ENCODE results near the gene SRC. TPM values are rescaled to one million over a fixed set of nuclear protein-coding genes. Genes with fewer than 3 reads are reported as not detected.

The SRC gene
- total RNA-seq, 1 experiment from 2014 or later: 55.6 TPM

DNA sequence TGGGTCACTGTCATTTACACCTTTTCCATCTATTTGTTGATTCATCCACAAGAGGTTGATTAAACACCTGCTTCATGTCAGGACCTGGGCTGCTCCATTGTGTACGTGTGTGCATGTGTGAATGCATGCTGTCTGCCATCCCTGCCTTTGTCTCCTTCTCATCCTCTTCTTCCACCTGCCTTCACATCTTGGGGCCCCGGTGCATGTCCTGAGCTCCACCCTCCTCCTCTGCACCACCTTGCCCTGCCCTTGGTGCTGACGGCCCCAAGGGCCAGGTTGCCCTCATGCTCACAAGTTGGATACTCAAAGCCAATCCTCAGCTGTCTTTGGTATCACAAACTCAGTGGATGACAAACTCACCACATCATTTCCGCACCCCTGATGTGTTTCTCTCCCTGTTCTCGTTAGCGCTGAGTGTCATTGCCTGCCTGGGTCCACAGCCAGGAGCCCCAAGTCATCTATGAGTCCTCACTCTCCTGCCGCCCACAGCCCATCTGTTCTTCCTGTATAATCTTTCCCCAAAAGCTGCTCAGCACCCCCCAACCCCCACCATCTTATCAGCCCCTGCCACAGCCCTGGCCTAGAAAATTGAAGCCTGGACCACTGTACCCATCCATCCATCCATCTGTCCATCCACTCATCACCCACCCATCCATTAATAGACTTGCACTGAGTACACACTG is 85.0 kb downstream of the SRC start:
- TF ChIP-seq, protein P1, sequence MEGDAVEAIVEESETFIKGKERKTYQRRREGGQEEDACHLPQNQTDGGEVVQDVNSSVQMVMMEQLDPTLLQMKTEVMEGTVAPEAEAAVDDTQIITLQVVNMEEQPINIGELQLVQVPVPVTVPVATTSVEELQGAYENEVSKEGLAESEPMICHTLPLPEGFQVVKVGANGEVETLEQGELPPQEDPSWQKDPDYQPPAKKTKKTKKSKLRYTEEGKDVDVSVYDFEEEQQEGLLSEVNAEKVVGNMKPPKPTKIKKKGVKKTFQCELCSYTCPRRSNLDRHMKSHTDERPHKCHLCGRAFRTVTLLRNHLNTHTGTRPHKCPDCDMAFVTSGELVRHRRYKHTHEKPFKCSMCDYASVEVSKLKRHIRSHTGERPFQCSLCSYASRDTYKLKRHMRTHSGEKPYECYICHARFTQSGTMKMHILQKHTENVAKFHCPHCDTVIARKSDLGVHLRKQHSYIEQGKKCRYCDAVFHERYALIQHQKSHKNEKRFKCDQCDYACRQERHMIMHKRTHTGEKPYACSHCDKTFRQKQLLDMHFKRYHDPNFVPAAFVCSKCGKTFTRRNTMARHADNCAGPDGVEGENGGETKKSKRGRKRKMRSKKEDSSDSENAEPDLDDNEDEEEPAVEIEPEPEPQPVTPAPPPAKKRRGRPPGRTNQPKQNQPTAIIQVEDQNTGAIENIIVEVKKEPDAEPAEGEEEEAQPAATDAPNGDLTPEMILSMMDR (conservative IDR thresholded peaks at IDR 0.05; ENCODE audit: low read depth, low read length): no peak
- no peak for TF ChIP-seq EZH2phosphoT487 (IDR thresholded peaks at IDR 0.05; ENCODE audit: borderline replicate concordance, low read length)
- TF ChIP-seq EZH2 (IDR thresholded peaks at IDR 0.05; ENCODE audit: low read length, unreplicated experiment): no peak
- H3K9me2 ChIP-seq (replicated peaks; ENCODE audit: low read length): no peaks in the 10 kb centered on the region
- intact Hi-C loops (cut with micrococcal nuclease): no loop called here
- ATAC-seq (no peak), DNase-seq (no peak)
- H3K4me3 ChIP-seq (ENCODE audit: low read length): no peak overlapping the region
- no peaks in the 10 kb centered on the region for H3K4me1 ChIP-seq (ENCODE audit: insufficient read depth, low read length)
- no peaks in the 10 kb centered on the region for H3F3A ChIP-seq (ENCODE audit: low read length, unreplicated experiment)
- no peak overlapping the region for H3K27ac ChIP-seq (ENCODE audit: low read length)
- POLR2A ChIA-PET (ENCODE audit: unreplicated experiment): no interaction called here
- no peaks in the 10 kb centered on the region for H3K79me2 ChIP-seq (ENCODE audit: low read length)
- no peaks in the 10 kb centered on the region for H3K36me3 ChIP-seq (ENCODE audit: low read depth, low read length)
- H4K20me1 ChIP-seq (ENCODE audit: low read length): no peaks in the 10 kb centered on the region
- no peak overlapping the region for H3K9ac ChIP-seq (ENCODE audit: low read length)
- CTCF ChIA-PET: no interaction called here
- peaks cover 56% of the 10 kb centered on the region for H3K27me3 ChIP-seq (ENCODE audit: low read length)
- no TSS peak for BruUV-seq (replicated peaks)
- no peak overlapping the region for H3K4me2 ChIP-seq (ENCODE audit: low read length)
- H2AFZ ChIP-seq (ENCODE audit: low read length): no peak overlapping the region
- H3K9me3 ChIP-seq (ENCODE audit: low read length): no peaks in the 10 kb centered on the region

DNA sequence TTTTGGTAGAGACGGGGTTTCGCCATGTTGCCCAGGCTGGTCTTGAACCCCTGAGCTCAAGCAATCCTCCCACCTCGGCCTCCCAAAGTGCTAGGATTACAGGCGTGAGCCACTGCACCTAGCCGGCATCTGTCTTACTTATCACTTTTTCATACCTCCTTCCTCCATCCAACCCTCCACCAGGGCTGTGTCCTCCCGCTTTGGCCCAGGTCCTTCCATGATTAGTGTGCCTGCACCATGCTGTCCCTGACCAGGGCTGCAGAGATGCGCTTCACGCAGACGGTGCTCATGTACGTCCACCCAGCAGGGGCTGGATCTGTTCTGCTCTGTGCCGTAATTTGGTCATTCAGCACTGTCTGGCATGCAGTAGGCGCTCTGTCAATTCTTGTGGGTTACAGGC is 85.8 kb downstream of the SRC start:
- Histone ChIP-seq H3K9me2 (replicated peaks; ENCODE audit: low read length) (no peaks in the 10 kb centered on the region), H3K4me1 (ENCODE audit: insufficient read depth, low read length) (no peaks in the 10 kb centered on the region), H3K36me3 (ENCODE audit: low read depth, low read length) (no peaks in the 10 kb centered on the region), H3K27me3 (ENCODE audit: low read length) (peaks cover 47% of the 10 kb centered on the region), H3K27ac (ENCODE audit: low read length) (no peak overlapping the region), H2AFZ (ENCODE audit: low read length) (no peak overlapping the region), H3F3A (ENCODE audit: low read length, unreplicated experiment) (no peaks in the 10 kb centered on the region), H4K20me1 (ENCODE audit: low read length) (no peaks in the 10 kb centered on the region), H3K79me2 (ENCODE audit: low read length) (no peaks in the 10 kb centered on the region), H3K9me3 (ENCODE audit: low read length) (no peaks in the 10 kb centered on the region), H3K4me3 (ENCODE audit: low read length) (no peak overlapping the region), H3K4me2 (ENCODE audit: low read length) (no peak overlapping the region), H3K9ac (ENCODE audit: low read length) (no peak overlapping the region)
- ChIA-PET POLR2A (ENCODE audit: unreplicated experiment) (no interaction called here), CTCF (no interaction called here)
- no peak for TF ChIP-seq EZH2phosphoT487 (IDR thresholded peaks at IDR 0.05; ENCODE audit: borderline replicate concordance, low read length)
- no TSS peak for BruUV-seq (replicated peaks)
- DNase-seq: no peak
- intact Hi-C loops (cut with micrococcal nuclease): no loop called here
- ATAC-seq: no peak

DNA sequence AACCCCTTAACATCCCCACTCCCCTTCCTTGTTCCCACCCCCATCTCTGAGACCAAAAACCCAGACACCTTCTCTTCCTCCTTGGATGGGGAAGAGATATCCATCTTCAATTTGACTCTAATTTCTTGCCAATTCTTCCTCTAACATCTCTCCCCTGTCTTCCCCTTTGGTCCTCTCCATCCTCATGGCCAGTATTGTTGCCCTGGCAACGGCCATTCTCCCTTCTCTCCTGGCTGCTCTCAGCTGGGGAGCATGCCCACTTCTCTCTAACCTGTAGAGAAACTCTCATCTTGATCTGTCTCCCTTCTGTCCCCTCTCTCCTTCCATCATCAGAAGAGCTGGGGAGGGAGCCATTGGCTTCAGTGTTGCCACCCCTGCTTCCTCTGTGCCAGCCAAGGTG is 86.7 kb downstream of the SRC start:
- no peak for TF ChIP-seq EZH2phosphoT487 (IDR thresholded peaks at IDR 0.05; ENCODE audit: borderline replicate concordance, low read length)
- Histone ChIP-seq H3K9ac (ENCODE audit: low read length) (no peak overlapping the region), H3K9me2 (replicated peaks; ENCODE audit: low read length) (no peaks in the 10 kb centered on the region), H3K4me2 (ENCODE audit: low read length) (no peak overlapping the region), H2AFZ (ENCODE audit: low read length) (no peak overlapping the region), H3K9me3 (ENCODE audit: low read length) (no peaks in the 10 kb centered on the region), H3K27me3 (ENCODE audit: low read length) (peaks cover 42% of the 10 kb centered on the region), H3K79me2 (ENCODE audit: low read length) (no peaks in the 10 kb centered on the region), H3K27ac (ENCODE audit: low read length) (no peak overlapping the region), H3K4me1 (ENCODE audit: insufficient read depth, low read length) (no peaks in the 10 kb centered on the region), H3K4me3 (ENCODE audit: low read length) (no peak overlapping the region), H3F3A (ENCODE audit: low read length, unreplicated experiment) (no peaks in the 10 kb centered on the region), H3K36me3 (ENCODE audit: low read depth, low read length) (no peaks in the 10 kb centered on the region), H4K20me1 (ENCODE audit: low read length) (no peaks in the 10 kb centered on the region)
- ATAC-seq (no peak), DNase-seq (no peak)
- intact Hi-C loops (cut with micrococcal nuclease): no loop called here
- POLR2A ChIA-PET (ENCODE audit: unreplicated experiment): no interaction called here
- BruUV-seq (replicated peaks): no TSS peak
- CTCF ChIA-PET: no interaction called here

DNA sequence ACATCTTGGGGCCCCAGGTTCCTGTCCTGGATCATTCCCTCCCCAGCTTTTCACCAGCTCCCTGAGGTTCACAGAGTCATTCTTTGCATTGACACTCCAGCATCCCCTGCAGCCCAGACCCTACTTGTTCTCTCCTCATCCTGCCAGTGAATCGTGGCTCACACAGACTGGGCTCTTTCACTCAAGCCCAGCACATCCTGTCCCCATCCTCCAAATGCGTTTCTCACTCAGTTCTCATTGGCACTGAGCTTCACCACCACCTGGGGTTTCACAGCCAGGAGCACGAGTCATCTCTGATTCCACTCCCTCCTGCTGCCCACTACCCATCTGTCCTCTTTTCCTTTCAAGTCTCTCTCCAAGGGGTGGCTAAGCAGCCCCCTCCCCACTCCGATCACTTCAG is 89.7 kb downstream of the SRC start:
- no peak for ATAC-seq

More for the DNA sequence above, 89.7 kb downstream of the SRC start:
- Histone ChIP-seq H3K9me3 (ENCODE audit: low read length) (no peaks in the 10 kb centered on the region), H3K79me2 (ENCODE audit: low read length) (no peaks in the 10 kb centered on the region), H3K9ac (ENCODE audit: low read length) (no peak overlapping the region), H3K4me1 (ENCODE audit: insufficient read depth, low read length) (no peaks in the 10 kb centered on the region), H3K4me3 (ENCODE audit: low read length) (no peak overlapping the region), H4K20me1 (ENCODE audit: low read length) (no peaks in the 10 kb centered on the region), H3K9me2 (replicated peaks; ENCODE audit: low read length) (no peaks in the 10 kb centered on the region), H3K36me3 (ENCODE audit: low read depth, low read length) (no peaks in the 10 kb centered on the region), H3K4me2 (ENCODE audit: low read length) (no peak overlapping the region), H3K27me3 (ENCODE audit: low read length) (peaks cover 24% of the 10 kb centered on the region), H3F3A (ENCODE audit: low read length, unreplicated experiment) (no peaks in the 10 kb centered on the region), H2AFZ (ENCODE audit: low read length) (no peak overlapping the region), H3K27ac (ENCODE audit: low read length) (no peak overlapping the region)
- no peak for DNase-seq
- intact Hi-C loops (cut with micrococcal nuclease): no loop called here
- POLR2A ChIA-PET (ENCODE audit: unreplicated experiment): no interaction called here
- BruUV-seq (replicated peaks): no TSS peak
- CTCF ChIA-PET: no interaction called here
- TF ChIP-seq EZH2phosphoT487 (IDR thresholded peaks at IDR 0.05; ENCODE audit: borderline replicate concordance, low read length) (no peak), EZH2 (IDR thresholded peaks at IDR 0.05; ENCODE audit: low read length, unreplicated experiment) (no peak)
- TF ChIP-seq, protein P1 (conservative IDR thresholded peaks at IDR 0.05; ENCODE audit: low read depth, low read length): no peak

Data from PC-3 (cell line).